HG03108 (cell line): ENCODE data around the gene C1R.
"Not testable (repeated sequence)": the region's sequence is repeated elsewhere in the genome, so short reads cannot be mapped to it uniquely, and the experiment has no call there.

Source experiments
- ATAC-seq: cut with Tn5 transposase; IDR thresholded peaks from one replicate; pipeline ENCODE4 v1.9.1; 2021; ENCODE audit warnings: moderate library complexity; ENCODE audit not compliant: unreplicated experiment

The C1R gene

GRCh38 chr12:7121324-7121723 lies 29.1 kb upstream of the C1R start:
- no peak for ATAC-seq

DNA sequence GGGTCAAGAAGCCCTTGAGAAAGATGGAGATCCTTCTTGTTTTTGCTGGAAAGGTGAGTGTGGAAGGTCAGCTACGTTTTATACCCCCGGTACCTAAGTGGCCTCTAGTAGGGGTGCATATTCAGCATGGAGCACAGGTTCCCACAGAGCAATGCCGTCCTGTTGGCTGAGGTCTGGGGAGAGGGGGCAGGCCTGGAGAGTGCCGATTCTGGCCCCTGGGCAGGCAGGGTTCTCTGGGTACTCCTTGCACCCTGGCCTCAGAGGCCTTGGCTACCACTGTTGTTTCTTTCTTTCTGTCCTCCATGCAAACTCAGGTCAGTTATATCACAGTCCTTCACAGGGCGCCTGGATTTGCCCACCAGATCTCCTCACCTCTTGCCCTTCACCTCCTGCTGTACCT lies 27.9 kb upstream of the C1R start:
- ATAC-seq, result no peak

GRCh38 chr12:7118881-7119280 lies 26.6 kb upstream of the C1R start:
- ATAC-seq, result no peak

- no peak for ATAC-seq
Observed at GRCh38 chr12:7117670-7118069, 25.4 kb upstream of the C1R start.

DNA sequence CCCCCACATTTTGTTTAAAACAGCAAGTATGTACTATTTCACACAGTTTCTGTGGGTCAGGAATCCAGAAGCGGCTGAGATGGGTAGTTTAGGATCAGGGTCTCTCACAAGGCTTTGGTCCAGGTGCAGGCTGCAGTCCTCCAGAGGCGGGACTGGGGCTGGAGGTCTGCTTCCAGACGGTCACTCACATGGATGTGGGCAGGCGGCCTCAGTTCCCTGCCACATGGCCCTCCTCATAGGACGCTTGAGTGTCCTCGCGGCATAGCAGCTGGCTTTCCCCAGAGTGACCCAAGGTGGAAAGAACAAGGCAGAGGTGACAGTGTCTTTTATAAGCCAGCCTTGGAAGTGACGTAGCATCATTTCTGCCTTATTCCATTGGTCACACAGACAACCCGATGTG lies 24.7 kb upstream of the C1R start:
- no peak for ATAC-seq

- no peak for ATAC-seq
Observed at GRCh38 chr12:7116196-7116595, 24.0 kb upstream of the C1R start.

DNA sequence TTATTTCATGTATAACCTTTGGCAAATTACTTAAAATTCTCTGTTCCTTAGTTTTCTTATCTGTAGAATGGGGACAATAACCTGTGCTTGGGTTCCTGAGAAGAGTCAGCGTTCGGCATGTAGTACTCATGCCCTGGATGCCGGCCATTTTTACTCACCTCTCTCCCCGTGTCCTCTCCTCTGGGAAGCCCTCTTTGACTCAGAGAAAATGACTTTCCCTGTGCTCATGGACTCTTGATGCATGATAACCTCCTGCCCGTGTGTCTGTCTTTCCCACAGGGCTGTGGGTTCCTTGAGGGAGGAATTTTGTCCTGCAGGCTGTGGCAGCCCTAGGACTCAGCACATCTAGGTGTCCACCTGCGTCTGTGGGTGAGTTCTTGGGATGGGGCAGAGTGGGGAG lies 22.6 kb upstream of the C1R start:
- no peak for ATAC-seq

- ATAC-seq, result no peak
Observed at GRCh38 chr12:7114008-7114407, 21.8 kb upstream of the C1R start.

GRCh38 chr12:7113389-7113871 lies 21.2 kb upstream of the C1R start:
- ATAC-seq, result no peak

GRCh38 chr12:7112041-7112440 lies 19.8 kb upstream of the C1R start:
- no peak for ATAC-seq

- ATAC-seq, result no peak
Observed at GRCh38 chr12:7110661-7111060, 18.4 kb upstream of the C1R start.

- no peak for ATAC-seq
Observed at GRCh38 chr12:7109572-7109920, 17.3 kb upstream of the C1R start.

GRCh38 chr12:7108796-7109571 lies 16.7 kb upstream of the C1R start, which contains the start of gene C1RL:
Gene C1RL (minus strand): TSS chr12:7109214. CDS start chr12:7109180, 34 bp downstream.
- ATAC-seq, result peak; percentile 34

DNA sequence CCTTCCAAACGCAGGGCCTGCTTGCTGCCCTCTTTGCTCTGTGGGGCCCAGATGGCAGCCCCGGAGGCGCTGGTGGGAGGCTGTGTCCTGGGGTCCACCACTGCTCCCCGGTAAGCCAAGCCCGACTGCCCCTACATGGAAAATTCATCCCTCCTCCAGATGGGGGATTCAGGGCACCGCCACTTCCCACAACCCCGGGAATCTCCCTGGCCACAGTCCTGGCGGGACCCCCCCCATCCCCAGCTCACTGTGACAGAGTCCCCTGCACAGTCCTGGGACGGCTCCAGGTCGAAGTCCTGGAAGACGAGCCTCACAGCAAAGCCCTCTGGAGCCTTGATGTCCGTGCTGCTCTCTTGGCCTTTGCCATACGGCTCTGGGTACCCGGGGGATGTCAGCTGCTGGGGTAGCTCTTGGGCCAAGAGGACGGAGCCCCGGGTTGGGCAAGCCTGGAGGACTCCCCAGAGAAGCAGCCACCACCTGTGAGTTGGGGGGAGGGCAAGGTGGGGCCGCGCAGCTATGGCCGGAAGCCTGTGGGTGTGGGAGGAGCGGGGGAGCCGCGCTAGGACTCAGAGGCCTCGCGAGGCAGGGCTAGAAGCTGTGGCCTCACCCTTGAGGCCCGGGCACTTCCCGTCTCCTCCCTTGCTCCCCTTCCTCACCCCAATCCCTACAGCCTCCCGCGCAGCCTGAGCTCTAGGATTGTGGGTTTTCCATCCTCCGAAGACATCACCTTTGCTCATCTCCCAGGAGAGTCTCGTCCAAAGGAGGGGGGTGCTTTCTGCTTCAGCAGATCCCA lies 16.0 kb upstream of the C1R start:
- peak; percentile 94 for ATAC-seq

GRCh38 chr12:7107636-7108002 lies 15.4 kb upstream of the C1R start:
- no peak for ATAC-seq

GRCh38 chr12:7107181-7107580 lies 14.9 kb upstream of the C1R start:
- not testable (repeated sequence) for ATAC-seq

DNA sequence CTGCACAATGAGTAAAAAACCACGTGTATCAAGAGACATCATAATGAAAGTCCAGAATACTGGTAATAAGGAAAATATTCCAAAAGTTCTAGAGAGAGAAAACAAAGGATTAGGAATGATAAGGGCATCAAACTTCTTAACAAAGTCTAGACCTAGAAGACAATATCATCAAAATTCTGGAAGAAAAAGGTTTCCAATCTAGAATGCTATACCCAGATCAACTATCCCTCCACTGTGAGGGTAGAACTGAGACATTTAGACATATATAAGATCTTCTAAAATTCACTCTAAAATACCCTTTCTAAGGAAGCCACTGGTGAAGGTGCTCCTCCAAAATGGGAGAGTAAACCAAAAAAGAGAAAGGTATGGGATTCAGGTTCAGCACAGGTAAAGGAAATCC lies 13.8 kb upstream of the C1R start:
- no peak for ATAC-seq

GRCh38 chr12:7103837-7104584 lies 11.8 kb upstream of the C1R start:
- ATAC-seq, result no peak

- no peak for ATAC-seq
Observed at GRCh38 chr12:7102582-7102981, 10.3 kb upstream of the C1R start.

- no peak for ATAC-seq
Observed at GRCh38 chr12:7101694-7102131, 9.5 kb upstream of the C1R start.

- no peak for ATAC-seq
Observed at GRCh38 chr12:7101047-7101693, 8.9 kb upstream of the C1R start.
